ENCODE data around the gene SUMF2. TPM values are rescaled to one million over a fixed set of nuclear protein-coding genes. Genes with fewer than 3 reads are reported as not detected.
A peak's percentile ranks its signal among the peaks of the same experiment; 100 is the strongest.
"Not testable (repeated sequence)": the region's sequence is repeated elsewhere in the genome, so short reads cannot be mapped to it uniquely, and the experiment has no call there.

The SUMF2 gene
- total RNA-seq (100 to 1,000 TPM; 115 to 141 TPM), polyA plus RNA-seq (100 to 1,000 TPM in 1 of 2 donors, 10 to 100 TPM in 1; 92.1 to 147 TPM)
- long read RNA-seq, donor 1, transcript SUMF2-208 (9 exons, 2,052 nt) = major isoform, 26 of 48 reads
- long read RNA-seq, donor 1, partial matches to known transcripts = 0 of 48 reads
- long read RNA-seq, donor 1, other reads (novel, unspliced or antisense) = 5 of 48 reads
- long read RNA-seq, donor 2, partial matches to known transcripts = 0 of 8 reads
- long read RNA-seq, donor 2, other reads (novel, unspliced or antisense) = 0 of 8 reads
- long read RNA-seq, donor 3, transcript SUMF2-208 (9 exons, 2,052 nt) = major isoform, 8 of 16 reads
- long read RNA-seq, donor 3, partial matches to known transcripts = 0 of 16 reads
- long read RNA-seq, donor 3, other reads (novel, unspliced or antisense) = 0 of 16 reads
- long read RNA-seq, donor 4, partial matches to known transcripts = 0 of 11 reads
- long read RNA-seq, donor 4, other reads (novel, unspliced or antisense) = 0 of 11 reads
- long read RNA-seq, donor 5, transcript SUMF2-208 (9 exons, 2,052 nt) = major isoform, 8 of 26 reads
- long read RNA-seq, donor 5, partial matches to known transcripts = 10 of 26 reads
- long read RNA-seq, donor 5, other reads (novel, unspliced or antisense) = 0 of 26 reads

GRCh38 chr7:56063882-56064625, at the start of gene SUMF2:
TSS of gene SUMF2 (plus strand) at chr7:56064286. CDS start at chr7:56064312, 26 bp downstream.
- Histone ChIP-seq H3K9ac (ENCODE audit: insufficient read depth in 1 of 2, low read length in 2 of 2) (peak within 1 kb of the TSS; percentile 75 to 81), H3K4me1 (ENCODE audit: control insufficient read depth in 5 of 5, insufficient read depth in 5 of 5, low read length in 5 of 5) (peaks cover 0 to 9% (median 0%) of the 10 kb centered on the region in 5 donors), H3K36me3 (ENCODE audit: control insufficient read depth in 4 of 4, insufficient read depth in 4 of 4, low read length in 4 of 4) (peaks cover 12 to 23% (median 19%) of the 10 kb centered on the region in 4 donors), H3K27me3 (ENCODE audit: control insufficient read depth in 3 of 3, insufficient read depth in 3 of 3, low read length in 2 of 3) (no peaks in the 10 kb centered on the region), H3K27ac (ENCODE audit: low read depth in 1 of 2, low read length in 1 of 2) (peak within 1 kb of the TSS; percentile 85 to 94), H3K9me3 (ENCODE audit: control insufficient read depth in 4 of 4, insufficient read depth in 3 of 4, low read length in 3 of 4) (no peaks in the 10 kb centered on the region), H3K4me3 (peak within 1 kb of the TSS; percentile 85)
- peak; percentile 94 to 96 (median 96) for DNase-seq
- no peak for TF ChIP-seq CTCF (IDR thresholded peaks at IDR 0.05; ENCODE audit: control extremely low read depth, extremely low read depth)
- peak; percentile 96 for ATAC-seq (ENCODE audit: insufficient read depth, low FRiP score)
- 0% methylated on average over 48 to 49 of the region's 49 CpGs for WGBS, 2 donors

- not testable (repeated sequence) for H3K9ac ChIP-seq (ENCODE audit: insufficient read depth in 1 of 2, low read length in 2 of 2); H3K9me3 ChIP-seq (ENCODE audit: control insufficient read depth in 4 of 4, insufficient read depth in 3 of 4, low read length in 3 of 4); H3K36me3 ChIP-seq (ENCODE audit: control insufficient read depth in 4 of 4, insufficient read depth in 4 of 4, low read length in 4 of 4); ATAC-seq (ENCODE audit: insufficient read depth, low FRiP score); H3K4me1 ChIP-seq (ENCODE audit: control insufficient read depth in 5 of 5, insufficient read depth in 5 of 5, low read length in 5 of 5); H3K27ac ChIP-seq (ENCODE audit: low read depth in 1 of 2, low read length in 1 of 2); H3K4me3 ChIP-seq; DNase-seq; H3K27me3 ChIP-seq (ENCODE audit: control insufficient read depth in 3 of 3, insufficient read depth in 3 of 3, low read length in 2 of 3)
- whole genome bisulfite sequencing, 2 donors = 94 to 98% methylated on average over 3 of the region's 3 CpGs
Measured at GRCh38 chr7:56017015-56017414, 47.1 kb upstream of the SUMF2 start.

GRCh38 chr7:56019501-56019900, 44.6 kb upstream of the SUMF2 start:
- Histone ChIP-seq H3K27me3 (ENCODE audit: control insufficient read depth in 3 of 3, insufficient read depth in 3 of 3, low read length in 2 of 3) (no peaks in the 10 kb centered on the region), H3K4me1 (ENCODE audit: control insufficient read depth in 5 of 5, insufficient read depth in 5 of 5, low read length in 5 of 5) (no peaks in the 10 kb centered on the region), H3K9me3 (ENCODE audit: control insufficient read depth in 4 of 4, insufficient read depth in 3 of 4, low read length in 3 of 4) (no peaks in the 10 kb centered on the region), H3K4me3 (no peak overlapping the region), H3K27ac (ENCODE audit: low read depth in 1 of 2, low read length in 1 of 2) (no peak overlapping the region), H3K9ac (ENCODE audit: insufficient read depth in 1 of 2, low read length in 2 of 2) (no peak overlapping the region), H3K36me3 (ENCODE audit: control insufficient read depth in 4 of 4, insufficient read depth in 4 of 4, low read length in 4 of 4) (peaks cover 0 to 6% (median 3%) of the 10 kb centered on the region in 4 donors)
- DNase-seq (no peak), ATAC-seq (ENCODE audit: insufficient read depth, low FRiP score) (no peak)
- 81 to 84% methylated on average over 9 of the region's 9 CpGs for whole genome bisulfite sequencing, 2 donors
- TF ChIP-seq CTCF (IDR thresholded peaks at IDR 0.05; ENCODE audit: control extremely low read depth, extremely low read depth) = no peak

GRCh38 chr7:56023500-56023899, 40.6 kb upstream of the SUMF2 start:
- no peak for TF ChIP-seq CTCF (IDR thresholded peaks at IDR 0.05; ENCODE audit: control extremely low read depth, extremely low read depth)
- no peak for ATAC-seq (ENCODE audit: insufficient read depth, low FRiP score)
- H3K36me3 ChIP-seq (ENCODE audit: control insufficient read depth in 4 of 4, insufficient read depth in 4 of 4, low read length in 4 of 4) = peaks cover 0 to 10% (median 4%) of the 10 kb centered on the region in 4 donors

More at GRCh38 chr7:56023500-56023899, 40.6 kb upstream of the SUMF2 start:
- Histone ChIP-seq H3K4me1 (ENCODE audit: control insufficient read depth in 5 of 5, insufficient read depth in 5 of 5, low read length in 5 of 5) (no peaks in the 10 kb centered on the region), H3K9me3 (ENCODE audit: control insufficient read depth in 4 of 4, insufficient read depth in 3 of 4, low read length in 3 of 4) (no peaks in the 10 kb centered on the region), H3K4me3 (no peak overlapping the region), H3K27ac (ENCODE audit: low read depth in 1 of 2, low read length in 1 of 2) (no peak overlapping the region), H3K27me3 (ENCODE audit: control insufficient read depth in 3 of 3, insufficient read depth in 3 of 3, low read length in 2 of 3) (no peaks in the 10 kb centered on the region), H3K9ac (ENCODE audit: insufficient read depth in 1 of 2, low read length in 2 of 2) (no peak overlapping the region)
- no peak for DNase-seq

All from lung (tissue), 16 donors.